Renal cortex interstitium (tissue), 11 donors: Measurements from ENCODE around the gene SOCS1. TPM values are rescaled to one million over a fixed set of nuclear protein-coding genes. Genes with fewer than 3 reads are reported as not detected.

ENCODE experiments used
- DNase-seq, 11 donors: peaks; one replicate each; pipeline ENCODE4 v3.0.0-alpha.2; 2013; ENCODE audit warnings: low read depth in 9 of 11, low spot score in 4 of 11; ENCODE audit errors: extremely low read depth in 1 of 11
- polyA plus RNA-seq, 3 donors: library from polyadenylated mRNA; unstranded; fragments of 120-200 nt; gene quantifications; one replicate each; pipeline ENCODE4 v1.2.1, GENCODE V29; 2013; ENCODE audit not compliant: insufficient read length in 3 of 3

Gene SOCS1
- polyA plus RNA-seq, 3 donors = 4.7 to 7.2 (median 6.3) TPM

- DNase-seq = no peak
These were observed 2.7 kb downstream of the SOCS1 start for GRCh38 chr16:11253009-11253994.

DNA sequence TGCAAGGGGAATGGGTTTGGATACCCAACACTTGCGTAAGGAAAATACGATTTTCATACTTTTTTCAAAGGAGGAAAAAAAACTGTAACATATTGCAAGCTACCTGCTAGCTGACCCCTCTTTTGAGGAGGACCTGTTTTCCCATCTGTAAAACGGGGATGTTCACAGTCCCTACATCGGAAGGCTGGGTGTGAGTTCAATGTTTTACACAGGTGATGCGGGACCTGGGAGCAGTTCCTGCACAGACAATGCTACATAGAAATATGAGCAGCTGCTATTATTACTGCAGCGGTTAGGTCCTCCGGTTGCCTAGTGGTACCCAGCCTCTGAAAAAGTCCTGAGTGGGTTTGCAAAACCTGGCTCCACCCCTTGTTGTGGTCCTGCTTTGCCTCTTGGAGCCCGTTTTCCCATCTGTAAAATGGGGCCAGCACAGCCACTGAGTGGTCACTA lies 3.5 kb downstream of the SOCS1 start:
- no peak for DNase-seq

GRCh38 chr16:11251525-11252481 lies 4.2 kb downstream of the SOCS1 start:
- DNase-seq = no peak

DNA sequence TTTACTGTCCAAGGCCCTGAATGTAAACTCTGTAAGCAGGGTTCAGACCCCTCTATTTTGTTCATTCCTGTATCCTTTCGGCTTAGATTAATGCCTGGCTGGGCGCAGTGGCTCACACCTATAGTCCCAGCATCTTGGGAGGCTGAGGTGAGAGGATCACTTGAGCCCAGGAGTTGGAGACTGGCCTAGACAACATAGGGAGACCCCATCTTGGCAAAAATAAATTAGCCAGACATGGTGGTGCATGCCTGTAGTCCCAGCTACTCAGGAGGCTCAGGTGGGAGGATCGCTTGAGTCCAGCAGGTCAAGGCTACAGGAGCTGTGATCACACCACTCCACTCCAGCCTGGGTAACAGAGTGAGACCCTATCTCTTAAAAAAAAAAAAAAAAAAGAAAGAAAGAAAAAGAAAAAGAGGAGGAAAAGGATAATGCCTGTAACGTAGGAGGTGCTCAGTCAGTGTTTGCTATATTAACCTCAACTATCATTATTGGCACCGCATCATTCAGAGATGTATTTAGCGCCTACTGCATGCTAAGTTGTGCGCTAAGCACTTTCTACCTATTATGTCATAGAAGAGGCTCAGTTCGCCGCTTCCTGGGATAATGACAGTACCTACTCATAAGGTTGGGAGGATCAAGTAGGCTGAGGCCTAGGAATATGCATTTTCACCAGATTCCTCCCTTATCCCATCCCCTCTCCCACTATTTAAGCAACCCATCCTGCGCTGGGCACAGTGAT lies 5.0 kb downstream of the SOCS1 start:
- DNase-seq = no peak

DNA sequence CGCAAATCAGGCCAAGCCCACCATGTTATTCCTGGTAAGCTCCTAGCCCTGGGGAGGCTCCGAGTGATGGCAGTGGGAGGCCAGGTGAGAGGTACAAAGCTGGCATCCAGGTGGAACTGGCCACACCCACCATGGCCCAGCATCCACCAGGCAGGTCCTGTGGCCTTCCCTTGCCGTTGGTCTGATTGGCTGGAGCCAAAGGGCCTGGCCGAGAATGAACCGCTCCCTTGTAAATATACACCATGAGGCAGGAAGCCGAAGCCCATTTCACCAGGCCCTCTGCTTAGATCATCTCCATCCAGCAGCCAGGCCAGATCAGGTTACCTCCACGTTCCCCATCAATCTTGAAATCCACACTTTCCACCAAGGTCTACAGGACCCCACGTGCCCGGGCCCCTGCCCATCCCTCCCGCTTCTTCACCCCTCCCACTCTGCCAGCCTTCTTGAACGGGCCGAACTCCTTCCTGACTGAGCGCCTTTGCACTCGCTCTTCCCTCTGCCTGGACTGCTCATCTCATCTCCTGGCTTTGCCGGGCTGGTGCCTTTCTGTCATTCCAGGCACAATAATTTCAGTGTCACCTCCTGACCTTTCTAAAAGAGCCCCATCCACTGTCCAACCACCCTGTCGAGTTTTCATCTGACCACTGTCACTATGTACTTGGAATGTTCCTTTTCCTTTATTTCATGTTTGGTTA lies 5.8 kb downstream of the SOCS1 start:
- DNase-seq = peak in 4 of 11 donors; percentile 32 to 75 (median 54)

DNA sequence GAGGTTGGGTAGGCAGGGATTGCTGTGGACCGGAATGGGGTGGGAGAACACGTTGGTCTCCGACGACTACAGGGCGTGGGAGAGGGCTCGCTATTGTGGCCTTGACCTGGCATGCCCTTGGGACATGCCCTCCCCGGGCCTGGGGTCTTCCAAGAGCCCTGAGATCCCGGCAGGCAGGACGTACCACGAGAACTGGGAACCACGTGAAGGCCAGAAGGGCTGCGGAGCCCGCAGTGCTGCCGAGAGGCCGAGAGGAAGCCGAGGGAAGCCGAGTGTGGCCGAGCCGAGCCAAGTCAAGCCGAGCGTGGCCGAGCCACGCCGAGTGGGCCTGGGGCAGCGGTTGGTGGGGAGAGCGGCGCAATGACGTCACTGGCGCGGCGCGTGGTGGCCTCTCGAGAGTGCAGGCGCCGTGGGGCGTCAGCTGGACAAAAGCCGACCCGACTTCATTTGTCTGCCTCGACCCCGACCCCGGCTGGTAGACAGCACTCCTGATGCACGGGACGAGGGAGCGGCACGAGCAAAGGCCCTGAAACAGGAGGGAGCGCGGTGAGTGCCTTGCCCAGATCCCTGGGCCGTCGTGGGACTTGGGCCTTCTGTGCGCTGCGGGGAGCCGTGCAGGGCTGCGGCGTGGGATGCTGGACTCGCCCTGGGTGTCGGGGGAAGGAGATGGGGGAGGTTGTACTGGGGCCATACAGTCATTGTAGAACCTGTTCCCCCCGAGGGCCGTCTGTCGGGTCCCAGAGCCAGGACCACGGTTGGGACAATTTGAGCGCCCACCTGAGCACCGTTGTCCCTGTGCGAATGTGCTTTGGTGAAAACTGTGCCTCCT lies 6.6 kb downstream of the SOCS1 start:
- no peak for DNase-seq

GRCh38 chr16:11248133-11248532 lies 7.9 kb downstream of the SOCS1 start:
- no peak for DNase-seq

- DNase-seq = no peak
These were observed 10.0 kb downstream of the SOCS1 start for GRCh38 chr16:11245988-11246387.

- no peak for DNase-seq
These were observed 10.7 kb downstream of the SOCS1 start for GRCh38 chr16:11245222-11245737.

GRCh38 chr16:11242658-11243057 lies 13.3 kb downstream of the SOCS1 start:
- DNase-seq = no peak

GRCh38 chr16:11241480-11242204 lies 14.4 kb downstream of the SOCS1 start:
- DNase-seq = no peak

- no peak for DNase-seq
These were observed 15.1 kb downstream of the SOCS1 start for GRCh38 chr16:11240636-11241473.

DNA sequence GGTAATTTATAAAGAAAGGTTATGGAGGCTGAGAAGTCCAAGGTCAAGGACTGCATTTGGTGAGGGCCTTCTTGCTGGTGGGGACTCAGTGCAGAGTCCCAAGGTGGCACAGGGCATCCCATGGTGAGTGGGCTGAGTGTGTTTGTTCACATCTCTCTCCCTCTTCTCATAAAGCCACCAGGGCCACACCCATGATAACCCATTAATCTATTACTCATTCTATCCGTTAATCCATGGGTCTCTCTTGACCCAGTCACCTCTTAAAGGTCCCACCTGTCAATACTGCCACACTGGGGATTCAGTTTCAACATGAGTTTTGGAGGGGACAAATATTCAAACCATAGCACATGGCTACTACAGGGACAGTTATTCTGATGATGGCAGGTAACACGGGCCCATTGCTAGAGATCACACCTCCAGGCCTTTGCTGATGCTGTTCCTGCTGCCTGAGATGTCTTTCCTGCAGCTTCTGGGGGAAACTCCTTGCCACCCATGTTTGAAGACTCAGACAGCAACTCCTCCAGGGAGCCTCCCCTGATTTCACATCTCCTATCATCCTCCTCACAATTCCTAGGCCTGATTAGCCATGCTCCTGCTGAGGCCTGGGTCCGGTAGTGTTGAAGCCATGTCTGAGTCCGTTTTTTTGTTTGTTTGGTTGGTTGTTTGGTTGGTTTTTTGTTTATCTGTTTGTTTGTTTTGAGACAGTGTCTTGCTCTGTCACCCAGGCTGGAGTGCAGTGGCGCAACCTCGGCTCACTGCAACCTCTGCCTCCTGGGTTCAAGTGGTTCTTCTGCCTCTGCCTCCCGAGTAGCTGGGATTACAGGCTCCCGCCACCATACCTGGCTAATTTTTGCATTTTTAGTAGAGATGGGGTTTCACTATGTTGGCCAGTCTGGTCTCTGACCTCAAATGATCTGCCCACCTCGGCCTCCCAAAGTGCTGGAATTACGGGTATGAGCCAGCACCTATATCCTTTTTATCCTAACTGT lies 16.1 kb downstream of the SOCS1 start:
- no peak for DNase-seq

GRCh38 chr16:11238272-11239202 lies 17.5 kb downstream of the SOCS1 start:
- DNase-seq = no peak
